ENCODE measurements around the gene CCNDBP1.
A peak's percentile ranks its signal among the peaks of the same experiment; 100 is the strongest.
"Not testable (repeated sequence)": the region's sequence is repeated elsewhere in the genome, so short reads cannot be mapped to it uniquely, and the experiment has no call there.

Gene CCNDBP1

GRCh38 chr15:43218908-43219706 lies 33.9 kb downstream of the CCNDBP1 start:
- no peak for DNase-seq

GRCh38 chr15:43219929-43220928 lies 35.0 kb downstream of the CCNDBP1 start:
- DNase-seq, result no peak

- no peak for DNase-seq
Measured at GRCh38 chr15:43220991-43221403, 35.8 kb downstream of the CCNDBP1 start, which contains the start of gene EPB42. Gene EPB42 (minus strand): TSS chr15:43221018. CDS start chr15:43220825, 193 bp downstream.

- no peak for DNase-seq
Measured at GRCh38 chr15:43221422-43221821, 36.2 kb downstream of the CCNDBP1 start.

GRCh38 chr15:43225201-43225949 lies 40.2 kb downstream of the CCNDBP1 start:
- peak; percentile 4 for DNase-seq

GRCh38 chr15:43225950-43226255 lies 40.7 kb downstream of the CCNDBP1 start:
- not testable (repeated sequence) for DNase-seq

GRCh38 chr15:43226436-43227305 lies 41.5 kb downstream of the CCNDBP1 start:
- DNase-seq, result no peak

- DNase-seq, result no peak
Measured at GRCh38 chr15:43229977-43230376, 44.8 kb downstream of the CCNDBP1 start.

- DNase-seq, result no peak
Measured at GRCh38 chr15:43230640-43231115, 45.5 kb downstream of the CCNDBP1 start.

- no peak for DNase-seq
Measured at GRCh38 chr15:43232289-43232874, 47.2 kb downstream of the CCNDBP1 start.

GRCh38 chr15:43235536-43235935 lies 50.3 kb downstream of the CCNDBP1 start:
- no peak for DNase-seq

GRCh38 chr15:43237842-43238470 lies 52.8 kb downstream of the CCNDBP1 start:
- DNase-seq, result no peak

- DNase-seq, result no peak
Measured at GRCh38 chr15:43238671-43239131, 53.5 kb downstream of the CCNDBP1 start.

GRCh38 chr15:43239732-43240491 lies 54.7 kb downstream of the CCNDBP1 start:
- no peak for DNase-seq

GRCh38 chr15:43241100-43241499 lies 55.9 kb downstream of the CCNDBP1 start:
- no peak for DNase-seq

GRCh38 chr15:43242616-43243015 lies 57.4 kb downstream of the CCNDBP1 start:
- no peak for DNase-seq

- no peak for DNase-seq
Measured at GRCh38 chr15:43243020-43243645, 57.9 kb downstream of the CCNDBP1 start.

- no peak for DNase-seq
Measured at GRCh38 chr15:43244092-43244491, 58.9 kb downstream of the CCNDBP1 start.

- DNase-seq, result no peak
Measured at GRCh38 chr15:43246261-43246774, 61.1 kb downstream of the CCNDBP1 start.

Measured in DMS79 (cell line).